ENCODE data around the gene NADK. TPM values are rescaled to one million over a fixed set of nuclear protein-coding genes. Genes with fewer than 3 reads are reported as not detected.
A peak's percentile ranks its signal among the peaks of the same experiment; 100 is the strongest.

Gene NADK
- total and polyA plus RNA-seq, 2 of the 13 experiments (the other 11 are each of a cell fraction or from before 2014, with no cell fraction given), result 56.6 to 60.1 TPM

GRCh38 chr1:1779320-1779675, 1.0 kb upstream of the NADK start (continued):
- TF ChIP-seq ZNF350 (CRISPR knock-in tag; IDR thresholded peaks at IDR 0.05; ENCODE audit: borderline replicate concordance, low read depth) (0 out of 2 replicates have a peak, but pooled peaks have one; percentile 39), AGO2 (optimal IDR thresholded peaks at IDR 0.05; ENCODE audit: low read depth, low read length) (no peak), BRF2 (CRISPR knock-in tag; IDR thresholded peaks at IDR 0.05) (no peak), RNF219 (CRISPR knock-in tag; IDR thresholded peaks at IDR 0.05) (no peak), MAZ (IDR thresholded peaks at IDR 0.05; ENCODE audit: borderline replicate concordance, low read depth, low read length) (no peak), MAZ (CRISPR knock-in tag; IDR thresholded peaks at IDR 0.05; ENCODE audit: low read depth) (no peak), ZFP36 (IDR thresholded peaks at IDR 0.05; ENCODE audit: borderline replicate concordance, low read depth, low read length, partially characterized antibody) (no peak), ZNF292 (CRISPR knock-in tag; IDR thresholded peaks at IDR 0.05; ENCODE audit: borderline replicate concordance, low read depth) (no peak), AGO1 (IDR thresholded peaks at IDR 0.05; ENCODE audit: low read depth, low read length, poor library complexity, severe bottlenecking) (no peak), TFDP1 (CRISPR knock-in tag; IDR thresholded peaks at IDR 0.05; ENCODE audit: borderline replicate concordance) (no peak), ZBTB43 (CRISPR knock-in tag; conservative IDR thresholded peaks at IDR 0.05) (no peak), GFI1 (CRISPR knock-in tag; IDR thresholded peaks at IDR 0.05; ENCODE audit: borderline replicate concordance) (no peak), ZNF646 (CRISPR knock-in tag; IDR thresholded peaks at IDR 0.05) (peak; percentile 27; the same call in 1 of the 2 replicates), TCF12 (IDR thresholded peaks at IDR 0.05) (no peak), TCF12 (CRISPR knock-in tag; IDR thresholded peaks at IDR 0.05) (no peak), ZFX (CRISPR knock-in tag; IDR thresholded peaks at IDR 0.05; ENCODE audit: low read depth) (peak; percentile 46), ATF1 (CRISPR knock-in tag; IDR thresholded peaks at IDR 0.05) (no peak), SP5 (CRISPR knock-in tag; IDR thresholded peaks at IDR 0.05; ENCODE audit: borderline replicate concordance, low read depth) (no peak)

Data from HepG2 (cell line).